Stomach smooth muscle (tissue), 2 donors: ENCODE data around the gene NOP14.
"Not testable (repeated sequence)": the region's sequence is repeated elsewhere in the genome, so short reads cannot be mapped to it uniquely, and the experiment has no call there.

ENCODE experiments used
- H3K27ac ChIP-seq: one replicate; pipeline ENCODE4 v1.7.0; 2013; ENCODE audit warnings: mild to moderate bottlenecking, low read length, inconsistent platforms
- H3K27me3 ChIP-seq, 2 donors: one replicate each; pipeline ENCODE4 v1.7.0; 2013; ENCODE audit warnings: low read length in 2 of 2; ENCODE audit not compliant: insufficient read depth in 2 of 2, control insufficient read depth in 1 of 2
- H3K36me3 ChIP-seq, 2 donors: one replicate each; pipeline ENCODE4 v1.7.0; 2013; ENCODE audit warnings: low read length in 2 of 2; ENCODE audit not compliant: control insufficient read depth in 2 of 2, insufficient read depth in 2 of 2
- H3K4me1 ChIP-seq: one replicate; pipeline ENCODE4 v1.7.0; 2013; ENCODE audit warnings: low read length; ENCODE audit not compliant: control insufficient read depth, insufficient read depth
- H3K4me3 ChIP-seq, 2 donors: one replicate each; pipeline ENCODE4 v1.7.0; 2013; ENCODE audit warnings: low read length in 2 of 2
- H3K9ac ChIP-seq, 2 donors: one replicate each; pipeline ENCODE4 v1.7.0; 2013; ENCODE audit warnings: low read length in 2 of 2, mild to moderate bottlenecking in 1 of 2
- H3K9me3 ChIP-seq, 2 donors: one replicate each; pipeline ENCODE4 v1.7.0; 2013; ENCODE audit warnings: low read length in 2 of 2; ENCODE audit not compliant: control insufficient read depth in 2 of 2
- donor health status: healthy.
- donor health status: Pancreatic carcinoma.

Gene NOP14

GRCh38 chr4:2948895-2949781 lies 14.1 kb downstream of the NOP14 start:
- H3K27me3 ChIP-seq = no peaks in the 10 kb centered on the region
- no peak overlapping the region for H3K27ac ChIP-seq
- peaks cover 66 to 70% of the 10 kb centered on the region in 2 donors for H3K36me3 ChIP-seq
- no peak overlapping the region for H3K9ac ChIP-seq
- no peaks in the 10 kb centered on the region for H3K9me3 ChIP-seq
- no peak overlapping the region for H3K4me3 ChIP-seq
- peaks cover 2% of the 10 kb centered on the region for H3K4me1 ChIP-seq

- H3K27me3 ChIP-seq = no peaks in the 10 kb centered on the region
- peaks cover 2% of the 10 kb centered on the region for H3K4me1 ChIP-seq
- H3K27ac ChIP-seq = no peak overlapping the region
- H3K9ac ChIP-seq = no peak overlapping the region
- no peak overlapping the region for H3K4me3 ChIP-seq
- H3K9me3 ChIP-seq = no peaks in the 10 kb centered on the region
- H3K36me3 ChIP-seq = peaks cover 62 to 70% of the 10 kb centered on the region in 2 donors
Observed at GRCh38 chr4:2947926-2948325, 15.3 kb downstream of the NOP14 start.

GRCh38 chr4:2946812-2947600 lies 16.2 kb downstream of the NOP14 start:
- Histone ChIP-seq H3K36me3 (peaks cover 64 to 67% of the 10 kb centered on the region in 2 donors), H3K27me3 (no peaks in the 10 kb centered on the region), H3K9me3 (no peaks in the 10 kb centered on the region), H3K27ac (no peak overlapping the region), H3K9ac (no peak overlapping the region), H3K4me1 (peaks cover 2% of the 10 kb centered on the region), H3K4me3 (no peak overlapping the region)

- not testable (repeated sequence) for H3K4me3 ChIP-seq
Observed at GRCh38 chr4:2945619-2946604, 17.3 kb downstream of the NOP14 start.

GRCh38 chr4:2944586-2945526 lies 18.4 kb downstream of the NOP14 start:
- H3K4me1 ChIP-seq = no peaks in the 10 kb centered on the region
- no peaks in the 10 kb centered on the region for H3K9me3 ChIP-seq
- peaks cover 64 to 74% of the 10 kb centered on the region in 2 donors for H3K36me3 ChIP-seq
- H3K27me3 ChIP-seq = no peaks in the 10 kb centered on the region
- H3K27ac ChIP-seq = no peak overlapping the region
- H3K9ac ChIP-seq = no peak overlapping the region
- H3K4me3 ChIP-seq = no peak overlapping the region

More at GRCh38 chr4:2945619-2946604, 17.3 kb downstream of the NOP14 start:
- H3K9ac ChIP-seq, H3K27ac ChIP-seq, H3K4me1 ChIP-seq, H3K27me3 ChIP-seq, H3K9me3 ChIP-seq: not testable (repeated sequence)
- H3K36me3 ChIP-seq = peaks cover 68 to 71% of the 10 kb centered on the region in 2 donors

- H3K36me3 ChIP-seq = peaks cover 59 to 77% of the 10 kb centered on the region in 2 donors
- no peaks in the 10 kb centered on the region for H3K4me1 ChIP-seq
- H3K27me3 ChIP-seq = no peaks in the 10 kb centered on the region
- no peak overlapping the region for H3K9ac ChIP-seq
- H3K9me3 ChIP-seq = no peaks in the 10 kb centered on the region
- no peak overlapping the region for H3K4me3 ChIP-seq
- H3K27ac ChIP-seq = no peak overlapping the region
Observed at GRCh38 chr4:2944091-2944482, 19.1 kb downstream of the NOP14 start.

GRCh38 chr4:2943364-2944090 lies 19.7 kb downstream of the NOP14 start:
- no peak overlapping the region for H3K27ac ChIP-seq

GRCh38 chr4:2942532-2943363 lies 20.5 kb downstream of the NOP14 start:
- Histone ChIP-seq H3K4me3 (no peak overlapping the region), H3K9ac (no peak overlapping the region), H3K9me3 (no peaks in the 10 kb centered on the region), H3K27me3 (no peaks in the 10 kb centered on the region), H3K4me1 (no peaks in the 10 kb centered on the region), H3K36me3 (peaks cover 54 to 77% of the 10 kb centered on the region in 2 donors), H3K27ac (no peak overlapping the region)

More at GRCh38 chr4:2943364-2944090, 19.7 kb downstream of the NOP14 start:
- Histone ChIP-seq H3K27me3 (no peaks in the 10 kb centered on the region), H3K9me3 (no peaks in the 10 kb centered on the region), H3K4me1 (no peaks in the 10 kb centered on the region), H3K9ac (no peak overlapping the region), H3K36me3 (peaks cover 55 to 79% of the 10 kb centered on the region in 2 donors), H3K4me3 (no peak overlapping the region)
